HuH-7.5 (cell line): ENCODE results near the gene ELMOD3.
"Not testable (repeated sequence)": the region's sequence is repeated elsewhere in the genome, so short reads cannot be mapped to it uniquely, and the experiment has no call there.

ENCODE experiments used
- DNase-seq: peaks from one replicate; pipeline ENCODE4 v3.0.0; 2011; ENCODE audit warnings: low spot score

ELMOD3 gene

GRCh38 chr2:85354286-85355072, at the start of gene ELMOD3, which contains the start of gene RETSAT:
TSS of gene ELMOD3 (plus strand) at chr2:85354769. CDS start at chr2:85357199, 2,430 bp downstream.
TSS of gene RETSAT (minus strand) at chr2:85354528. CDS start at chr2:85354507, 21 bp downstream.
- peak; percentile 91 for DNase-seq

GRCh38 chr2:85307527-85307897, 47.1 kb upstream of the ELMOD3 start:
- no peak for DNase-seq

- no peak for DNase-seq
These were observed 46.4 kb upstream of the ELMOD3 start for GRCh38 chr2:85308201-85308600.

- no peak for DNase-seq
These were observed 45.5 kb upstream of the ELMOD3 start for GRCh38 chr2:85308896-85309555.

GRCh38 chr2:85309699-85310321, 44.8 kb upstream of the ELMOD3 start:
- DNase-seq: no peak

GRCh38 chr2:85310330-85310729, 44.2 kb upstream of the ELMOD3 start:
- no peak for DNase-seq

- no peak for DNase-seq
These were observed 42.2 kb upstream of the ELMOD3 start for GRCh38 chr2:85312404-85312803.

GRCh38 chr2:85314884-85315242, 39.7 kb upstream of the ELMOD3 start:
- no peak for DNase-seq

- DNase-seq: not testable (repeated sequence)
These were observed 38.6 kb upstream of the ELMOD3 start for GRCh38 chr2:85315921-85316320.

GRCh38 chr2:85318222-85319074, 36.1 kb upstream of the ELMOD3 start:
- DNase-seq: no peak

- DNase-seq: no peak
These were observed 34.8 kb upstream of the ELMOD3 start for GRCh38 chr2:85319796-85320195.

GRCh38 chr2:85323351-85323987, 31.1 kb upstream of the ELMOD3 start:
- DNase-seq: no peak

GRCh38 chr2:85323988-85324367, 30.6 kb upstream of the ELMOD3 start:
- DNase-seq: not testable (repeated sequence)

GRCh38 chr2:85324639-85325465, 29.7 kb upstream of the ELMOD3 start:
- DNase-seq: peak; percentile 37

GRCh38 chr2:85325466-85325811, 29.1 kb upstream of the ELMOD3 start:
- DNase-seq: no peak

GRCh38 chr2:85326406-85327159, 28.0 kb upstream of the ELMOD3 start:
- no peak for DNase-seq

- DNase-seq: peak; percentile 31
These were observed 27.3 kb upstream of the ELMOD3 start for GRCh38 chr2:85327160-85327821.

GRCh38 chr2:85327822-85328617, 26.5 kb upstream of the ELMOD3 start, which contains the start of gene TGOLN2:
TSS of gene TGOLN2 (minus strand) at chr2:85327989. CDS start at chr2:85327962, 27 bp downstream.
- peak; percentile 90 for DNase-seq
